Stimulated activated CD8-positive, alpha-beta memory T cell treated with anti-CD3 and anti-CD28 coated beads, Interleukin-7, amount 100 ng/mL, for 1 hour (primary cell): ENCODE results near the gene OR4K17.
"Not testable (repeated sequence)": the region's sequence is repeated elsewhere in the genome, so short reads cannot be mapped to it uniquely, and the experiment has no call there.

Experiments used
- DNase-seq, 2 donors: peaks; one replicate each; pipeline ENCODE4 v3.0.0-alpha.2; 2020; ENCODE audit warnings: low read depth in 2 of 2

OR4K17 gene

GRCh38 chr14:20110438-20110837 is at the start of gene OR4K17:
OR4K17 (plus strand) TSS chr14:20110739; CDS start chr14:20117500, 6,761 bp downstream.
- DNase-seq = no peak

GRCh38 chr14:20092050-20092449 is 18.5 kb upstream of the OR4K17 start:
- no peak for DNase-seq

GRCh38 chr14:20093442-20093841 is 17.1 kb upstream of the OR4K17 start:
- no peak for DNase-seq

- DNase-seq = not testable (repeated sequence)
Observed at GRCh38 chr14:20098926-20099770, 11.4 kb upstream of the OR4K17 start.

- no peak for DNase-seq
Observed at GRCh38 chr14:20112321-20112720, 1.8 kb downstream of the OR4K17 start.

- no peak for DNase-seq
Observed at GRCh38 chr14:20116748-20117147, 6.2 kb downstream of the OR4K17 start.

- no peak for DNase-seq
Observed at GRCh38 chr14:20118795-20119194, 8.3 kb downstream of the OR4K17 start.

GRCh38 chr14:20138520-20138919 is 28.0 kb downstream of the OR4K17 start, which contains the start of gene OR4N5:
OR4N5 (plus strand) TSS chr14:20138820; CDS start chr14:20143736, 4,916 bp downstream.
- DNase-seq = no peak

- no peak for DNase-seq
Observed at GRCh38 chr14:20143911-20144310, 33.4 kb downstream of the OR4K17 start.

- no peak for DNase-seq
Observed at GRCh38 chr14:20144820-20145219, 34.3 kb downstream of the OR4K17 start.

GRCh38 chr14:20164462-20164861 is 53.9 kb downstream of the OR4K17 start:
- no peak for DNase-seq

- DNase-seq = no peak
Observed at GRCh38 chr14:20167091-20167490, 56.6 kb downstream of the OR4K17 start.

GRCh38 chr14:20169852-20170251 is 59.3 kb downstream of the OR4K17 start:
- DNase-seq = not testable (repeated sequence)
